ENCODE measurements around the gene WNT9B.

- TF ChIP-seq NR2C1 (IDR thresholded peaks at IDR 0.05) (no peak), NR2C1 (tag; IDR thresholded peaks at IDR 0.05) (no peak), ETV6 (IDR thresholded peaks at IDR 0.05; ENCODE audit: borderline replicate concordance in 1 of 2, low read depth in 2 of 2, low read length in 1 of 2) (no peak), ETV6 (CRISPR knock-in tag; IDR thresholded peaks at IDR 0.05; ENCODE audit: borderline replicate concordance) (no peak), CTCF (IDR thresholded peaks at IDR 0.05 in 2 of 3, conservative IDR thresholded peaks at IDR 0.05 in 1 of 3; ENCODE audit: insufficient read depth in 2 of 3, low read depth in 1 of 3, low read length in 3 of 3) (no peak), PHF8 (IDR thresholded peaks at IDR 0.05; ENCODE audit: borderline replicate concordance, low read length) (no peak)
Measured at GRCh38 chr17:46915596-46915995, 64.2 kb downstream of the WNT9B start.

Measured in K562 (cell line).